Loucy (cell line): Measurements from ENCODE around the gene KLF7.

Experiments
- CTCF ChIP-seq: fragments of 200-600 bp; sonication (generic); conservative IDR thresholded peaks from 2 replicates; pipeline ENCODE4 v1.5.1; 2014; ENCODE audit warnings: mild to moderate bottlenecking, antibody characterized with exemption, low read length
- EZH2phosphoT487 ChIP-seq: fragments of 200-600 bp; IDR thresholded peaks from 2 replicates; pipeline ENCODE4 v1.6.1; 2018; ENCODE audit warnings: antibody characterized with exemption, mild to moderate bottlenecking, moderate library complexity, borderline replicate concordance

- TF ChIP-seq CTCF (no peak), EZH2phosphoT487 (no peak)
Measured at GRCh38 chr2:207128867-207129266, 36.9 kb downstream of the KLF7 start.
